KOPT-K1 (cell line): ENCODE data around the gene PARP2.

Experiments
- H3K27ac ChIP-seq: fragments of 200-600 bp; sonication (generic); 2 replicates; pipeline ENCODE4 v1.5.1; 2016; ENCODE audit warnings: antibody characterized with exemption, mild to moderate bottlenecking, low read depth, low read length; ENCODE audit not compliant: poor library complexity, severe bottlenecking
- H3K36me3 ChIP-seq: fragments of 200-600 bp; sonication (generic); 2 replicates; pipeline ENCODE4 v1.5.1; 2017; ENCODE audit warnings: antibody characterized with exemption, mild to moderate bottlenecking, low read length, moderate library complexity; ENCODE audit not compliant: insufficient read depth
- H3K9me3 ChIP-seq: fragments of 200-600 bp; sonication (generic); 2 replicates; pipeline ENCODE4 v1.5.1; 2017; ENCODE audit warnings: antibody characterized with exemption, low read length, mild to moderate bottlenecking; ENCODE audit not compliant: insufficient read depth, poor library complexity, severe bottlenecking

PARP2 gene

DNA sequence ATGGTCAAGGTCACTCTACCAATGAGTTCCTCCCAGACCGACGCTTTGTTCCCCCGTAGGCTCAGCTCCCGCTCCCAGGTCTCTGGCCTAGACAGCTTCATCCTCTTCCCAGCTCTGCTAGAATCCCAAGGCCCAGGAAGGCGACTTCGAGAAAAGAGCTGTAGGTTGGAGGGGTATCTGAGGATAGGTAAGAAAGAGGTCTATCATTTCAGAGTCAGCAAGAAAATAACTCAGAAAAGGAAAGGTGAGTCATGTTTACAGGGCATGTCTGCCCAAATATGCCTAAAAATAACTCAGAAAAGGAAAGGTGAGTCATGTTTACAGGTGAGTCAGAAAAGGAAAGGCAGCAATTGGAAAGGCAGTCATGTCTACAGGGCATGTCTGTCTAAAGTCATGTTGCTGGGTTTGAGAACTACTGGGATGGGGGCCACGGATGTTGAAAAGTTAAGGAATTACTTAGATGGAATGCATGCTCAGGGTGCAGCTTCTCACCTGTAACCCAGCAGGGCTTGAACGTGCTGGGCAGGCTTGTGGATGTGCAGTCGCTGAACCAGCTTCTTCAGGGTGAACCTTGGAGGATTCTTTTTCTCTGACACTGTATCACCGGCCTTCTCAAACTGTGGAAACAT lies 57.6 kb downstream of the PARP2 start:
- Histone ChIP-seq H3K36me3 (peaks cover 86% of the 10 kb centered on the region), H3K27ac (no peak overlapping the region), H3K9me3 (no peaks in the 10 kb centered on the region)

DNA sequence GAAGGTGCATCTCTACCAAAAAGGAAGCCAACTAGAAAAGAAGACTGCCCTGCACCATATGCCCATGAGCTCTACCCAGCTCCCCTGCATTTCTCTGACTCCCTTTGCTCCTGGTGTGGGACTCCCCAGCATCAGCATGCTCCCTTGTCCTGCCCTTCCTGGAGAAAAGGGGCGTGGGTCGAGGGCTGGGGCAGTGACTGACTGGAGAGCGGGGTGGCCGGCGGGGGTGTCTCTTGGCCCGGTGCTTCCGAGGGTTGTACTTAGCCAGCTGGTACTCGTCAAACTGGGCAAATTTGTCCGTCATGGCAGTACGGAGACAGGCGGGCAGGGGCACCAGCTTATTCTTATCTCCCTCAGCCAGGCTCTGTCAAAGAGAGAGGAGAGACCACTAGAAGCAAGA lies 60.1 kb downstream of the PARP2 start:
- no peak overlapping the region for H3K27ac ChIP-seq
- no peaks in the 10 kb centered on the region for H3K9me3 ChIP-seq
- H3K36me3 ChIP-seq, result peaks cover 96% of the 10 kb centered on the region
